Stomach (tissue), 9 donors: ENCODE measurements around the gene SPECC1. TPM values are rescaled to one million over a fixed set of nuclear protein-coding genes. Genes with fewer than 3 reads are reported as not detected.

Experiments used
- DNase-seq, 2 donors: peaks; one replicate each; pipeline versions ENCODE4 v3.0.0 to v3.0.0-alpha.2; 2013 to 2019
- H3K27ac ChIP-seq, 5 donors: fragments of 200-600 bp in 4 of 5; sonication (generic) in 4 of 5; one replicate each; pipeline ENCODE4 v1.5.1; 2013 to 2019; ENCODE audit warnings: mild to moderate bottlenecking in 1 of 5, moderate library complexity in 1 of 5
- H3K27me3 ChIP-seq, 3 donors: fragments of 200-600 bp; sonication (generic); one replicate each; pipeline ENCODE4 v1.5.1; 2017 to 2019; ENCODE audit warnings: mixed run types in 1 of 3
- H3K36me3 ChIP-seq, 4 donors: fragments of 200-600 bp; sonication (generic); 1 replicate in 3 of 4; 2 replicates in 1 of 4; pipeline ENCODE4 v1.5.1; 2016 to 2019
- H3K4me1 ChIP-seq, 4 donors: fragments of 200-600 bp; sonication (generic); one replicate each; pipeline ENCODE4 v1.5.1; 2016 to 2019
- H3K4me3 ChIP-seq, 4 donors: fragments of 200-600 bp; sonication (generic) in 3 of 4; one replicate each; pipeline ENCODE4 v1.5.1; 2016 to 2019; ENCODE audit warnings: mild to moderate bottlenecking in 1 of 4
- H3K9me3 ChIP-seq, 4 donors: fragments of 200-600 bp; sonication (generic); one replicate each; pipeline ENCODE4 v1.5.1; 2016 to 2019
- CTCF ChIP-seq, 7 experiments: fragments of 450-650 bp in 4 of 7; fragments of 200-600 bp in 3 of 7; sonication (generic) in 3 of 7; IDR thresholded peaks; one replicate each; pipeline ENCODE4 v1.5.1; 2016 to 2019; ENCODE audit warnings: antibody characterized with exemption in 7 of 7, control low read depth in 2 of 7, mild to moderate bottlenecking in 1 of 7
- EP300 ChIP-seq: sonication (generic); formaldehyde crosslinking; IDR thresholded peaks from one replicate; pipeline ENCODE4 v1.6.1; 2017; ENCODE audit warnings: antibody characterized with exemption
- POLR2A ChIP-seq, 4 donors: fragments of 450-650 bp; IDR thresholded peaks; one replicate each; pipeline ENCODE4 v1.6.1; 2016; ENCODE audit warnings: antibody characterized with exemption in 4 of 4, control low read depth in 2 of 4, mild to moderate bottlenecking in 1 of 4, moderate library complexity in 1 of 4
- POLR2AphosphoS5 ChIP-seq, 3 donors: sonication (generic); formaldehyde crosslinking; IDR thresholded peaks; one replicate each; pipeline ENCODE4 v1.6.1; 2016; ENCODE audit warnings: antibody characterized with exemption in 3 of 3
- WGBS, 5 donors: extraction: QIAGEN DNeasy Blood & Tissue Kit in 3 of 5; methylation state at CpG; one replicate each; pipeline versions ENCODE4 v1.1.5 to v1.1.7; 2013 to 2018; 5-methylcytosine and 5-hydroxymethylcytosine counted together
- intact Hi-C: fragments of 100-400 bp; cut with DNase I; formaldehyde crosslinking; loops from one replicate; pipeline ENCODE4 v1.15.1; 2023; ENCODE audit warnings: low total_unique reads
- polyA plus RNA-seq, 3 donors: library from polyadenylated mRNA; stranded (reverse); fragments of 200-250 nt; gene quantifications; one replicate each; pipeline ENCODE4 v1.2.3, GENCODE V29; 2013
- total RNA-seq, 5 donors: library from RNA; depleted of rRNA; stranded (reverse); fragments of >200 nt; gene quantifications; one replicate each; pipeline versions ENCODE4 v1.1.0 to v1.2.3, GENCODE V29; 2014 to 2016
- donor health status: healthy with polysubstance abuse.
- donor health status: Bipolar disorder and iron deficiency.
- donor health status: healthy.

SPECC1 gene
- total and polyA plus RNA-seq, 8 donors = 12.8 to 161 (median 34.5) TPM

GRCh38 chr17:20275653-20276052 is 266.5 kb downstream of the SPECC1 start:
- intact Hi-C loops = no loop called here
- no peak for TF ChIP-seq EP300
- no peak for TF ChIP-seq POLR2A (IDR thresholded peaks at IDR 0.05)
- no peak for TF ChIP-seq CTCF (IDR thresholded peaks at IDR 0.05)
- no peak for TF ChIP-seq POLR2AphosphoS5 (IDR thresholded peaks at IDR 0.05)
- Histone ChIP-seq H3K9me3 (no peaks in the 10 kb centered on the region), H3K4me1 (peaks cover 0 to 14% (median 0%) of the 10 kb centered on the region in 4 donors), H3K36me3 (peaks cover 0 to 7% (median 0%) of the 10 kb centered on the region in 4 donors), H3K4me3 (no peak overlapping the region), H3K27me3 (no peaks in the 10 kb centered on the region), H3K27ac (no peak overlapping the region)
- no peak for DNase-seq
- 89 to 97% (median 92%) methylated on average over 2 of the region's 2 CpGs for WGBS, 5 donors

- DNase-seq = no peak
- Histone ChIP-seq H3K4me3 (no peak overlapping the region), H3K27ac (no peak overlapping the region), H3K36me3 (peaks cover 0 to 15% (median 0%) of the 10 kb centered on the region in 4 donors), H3K27me3 (no peaks in the 10 kb centered on the region), H3K4me1 (peaks cover 0 to 14% (median 0%) of the 10 kb centered on the region in 4 donors), H3K9me3 (no peaks in the 10 kb centered on the region)
- TF ChIP-seq EP300 (no peak), CTCF (IDR thresholded peaks at IDR 0.05) (no peak), POLR2AphosphoS5 (IDR thresholded peaks at IDR 0.05) (no peak), POLR2A (IDR thresholded peaks at IDR 0.05) (no peak)
- WGBS, 5 donors = 63 to 77% (median 76%) methylated on average over 2 of the region's 2 CpGs
- intact Hi-C loops = no loop called here
Observed at GRCh38 chr17:20276421-20276820, 267.3 kb downstream of the SPECC1 start.

GRCh38 chr17:20278805-20279204 is 269.6 kb downstream of the SPECC1 start:
- DNase-seq = no peak
- peaks cover 0 to 19% (median 0%) of the 10 kb centered on the region in 4 donors for H3K4me1 ChIP-seq
- no peak for TF ChIP-seq CTCF (IDR thresholded peaks at IDR 0.05)
- TF ChIP-seq POLR2A (IDR thresholded peaks at IDR 0.05) = no peak
- TF ChIP-seq POLR2AphosphoS5 (IDR thresholded peaks at IDR 0.05) = no peak
- TF ChIP-seq EP300 = no peak
- 82 to 97% (median 94%) methylated on average over 1 of the region's 1 CpG for WGBS, 5 donors
- H3K36me3 ChIP-seq = peaks cover 0 to 11% (median 0%) of the 10 kb centered on the region in 4 donors
- intact Hi-C loops = no loop called here
- no peak overlapping the region for H3K27ac ChIP-seq
- no peaks in the 10 kb centered on the region for H3K27me3 ChIP-seq
- H3K9me3 ChIP-seq = no peaks in the 10 kb centered on the region
- H3K4me3 ChIP-seq = no peak overlapping the region

GRCh38 chr17:20279631-20280030 is 270.5 kb downstream of the SPECC1 start:
- H3K9me3 ChIP-seq = no peaks in the 10 kb centered on the region
- no peak overlapping the region for H3K4me3 ChIP-seq
- intact Hi-C loops = no loop called here
- peaks cover 0 to 25% (median 0%) of the 10 kb centered on the region in 4 donors for H3K4me1 ChIP-seq
- H3K36me3 ChIP-seq = peaks cover 0 to 16% (median 0%) of the 10 kb centered on the region in 4 donors
- H3K27me3 ChIP-seq = no peaks in the 10 kb centered on the region
- H3K27ac ChIP-seq = no peak overlapping the region
- 89 to 98% (median 94%) methylated on average over 3 of the region's 3 CpGs for WGBS, 5 donors
- TF ChIP-seq CTCF (IDR thresholded peaks at IDR 0.05) (no peak), POLR2A (IDR thresholded peaks at IDR 0.05) (no peak), POLR2AphosphoS5 (IDR thresholded peaks at IDR 0.05) (no peak)
- no peak for DNase-seq
